HG03064 (cell line): ENCODE results near the gene BMAL1.

Source experiments
- ATAC-seq: cut with Tn5 transposase; IDR thresholded peaks from one replicate; pipeline ENCODE4 v1.9.1; 2021; ENCODE audit warnings: low read depth; ENCODE audit not compliant: unreplicated experiment

The BMAL1 gene

DNA sequence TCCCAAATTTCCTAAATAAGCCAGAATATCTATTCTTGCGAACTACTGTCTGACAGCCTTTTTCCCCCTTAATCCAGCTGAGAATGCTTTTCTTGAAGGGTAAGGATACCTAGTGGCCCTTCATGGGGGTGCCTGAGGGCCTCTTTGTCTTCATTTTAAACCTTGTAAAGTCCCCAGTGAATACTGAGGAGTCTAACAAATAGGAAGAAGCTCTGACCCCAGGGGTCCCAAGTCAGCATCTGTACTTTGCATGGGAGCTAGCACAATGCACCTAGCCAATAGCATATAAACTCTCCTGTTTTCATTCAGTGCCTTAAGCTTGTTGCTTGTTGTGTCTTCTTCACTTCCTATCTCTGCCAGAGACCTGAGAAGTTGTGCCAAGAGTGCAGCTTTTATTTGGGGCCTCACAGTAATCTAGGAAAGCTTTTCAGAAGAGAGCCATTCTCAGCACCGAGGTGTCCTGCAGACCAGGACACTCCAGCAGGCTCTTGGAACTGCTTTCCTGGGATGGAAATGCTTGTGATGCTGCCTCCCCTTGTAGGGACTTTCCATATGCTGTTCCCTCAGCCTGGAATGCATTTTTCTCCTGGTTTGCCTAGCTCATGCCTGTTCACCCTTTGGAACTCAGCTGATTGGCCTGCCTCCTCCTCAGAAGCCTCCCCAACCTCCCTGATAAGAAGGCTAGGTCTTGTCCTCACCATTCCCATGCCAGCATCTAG lies 37.2 kb downstream of the BMAL1 start:
- no peak for ATAC-seq

DNA sequence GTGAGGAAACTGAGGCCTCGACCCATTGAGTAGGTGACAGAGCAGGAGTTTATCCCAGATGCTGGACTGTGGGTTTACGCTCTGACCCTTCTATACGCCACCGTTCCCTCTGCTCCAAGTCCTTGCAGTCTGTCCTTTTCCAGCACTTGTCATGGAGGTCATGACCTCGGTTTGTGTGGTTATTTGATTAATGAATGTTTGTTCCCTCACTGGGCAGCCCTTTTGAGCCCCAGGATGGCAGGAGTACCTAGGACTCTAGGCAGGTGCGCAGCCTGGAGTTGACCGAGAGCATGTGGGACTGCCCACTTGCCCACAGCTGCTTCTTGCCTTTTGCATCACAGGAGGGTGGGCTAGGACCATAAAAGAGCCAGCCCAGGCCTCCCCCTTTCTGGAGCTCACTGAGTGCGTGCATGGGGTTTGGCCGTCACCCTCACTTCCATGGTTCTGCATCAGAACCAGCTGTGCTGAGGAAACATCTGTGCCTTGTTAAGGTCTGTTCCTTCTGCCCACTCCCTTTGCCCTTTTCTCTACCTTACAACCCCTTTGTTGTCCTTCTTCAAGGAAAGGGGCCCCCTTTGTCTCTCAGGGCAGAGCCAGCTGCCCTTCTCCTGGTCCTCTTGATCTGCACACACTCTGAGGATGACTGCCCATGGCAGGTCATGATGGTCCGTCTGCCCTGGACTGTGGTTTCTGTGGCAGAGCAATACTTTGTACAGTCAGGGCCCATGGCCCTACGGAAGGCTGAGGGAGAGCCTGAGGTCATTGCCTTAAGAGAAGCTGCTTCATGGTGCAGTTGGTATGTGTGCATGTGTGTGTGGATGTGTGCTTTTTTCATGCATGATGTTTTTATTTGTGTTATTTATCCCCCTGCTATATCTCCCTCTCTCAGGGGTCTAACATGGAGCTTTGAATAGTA lies 38.2 kb downstream of the BMAL1 start:
- ATAC-seq, result no peak

DNA sequence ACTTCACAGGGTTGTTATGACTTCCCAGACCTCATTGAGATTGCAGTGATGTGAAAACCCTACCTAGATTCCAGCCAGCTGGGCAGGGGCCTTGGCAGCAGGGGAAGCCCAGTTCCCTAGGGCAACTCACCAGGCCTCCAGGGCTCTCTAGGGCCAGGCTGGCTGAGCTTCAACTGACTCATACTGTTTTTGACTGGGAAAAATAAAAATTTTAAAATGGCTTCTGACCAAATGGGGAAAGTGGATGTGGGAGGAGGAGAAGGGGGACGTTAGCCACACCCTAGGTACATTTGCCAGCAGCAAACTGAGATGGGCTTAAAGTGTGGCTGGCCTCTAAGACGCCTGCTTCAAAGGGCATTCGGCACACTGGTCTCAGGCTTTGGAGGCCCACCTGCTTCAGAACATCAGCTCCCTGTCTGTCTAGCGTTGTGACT lies 39.0 kb downstream of the BMAL1 start:
- ATAC-seq, result no peak

DNA sequence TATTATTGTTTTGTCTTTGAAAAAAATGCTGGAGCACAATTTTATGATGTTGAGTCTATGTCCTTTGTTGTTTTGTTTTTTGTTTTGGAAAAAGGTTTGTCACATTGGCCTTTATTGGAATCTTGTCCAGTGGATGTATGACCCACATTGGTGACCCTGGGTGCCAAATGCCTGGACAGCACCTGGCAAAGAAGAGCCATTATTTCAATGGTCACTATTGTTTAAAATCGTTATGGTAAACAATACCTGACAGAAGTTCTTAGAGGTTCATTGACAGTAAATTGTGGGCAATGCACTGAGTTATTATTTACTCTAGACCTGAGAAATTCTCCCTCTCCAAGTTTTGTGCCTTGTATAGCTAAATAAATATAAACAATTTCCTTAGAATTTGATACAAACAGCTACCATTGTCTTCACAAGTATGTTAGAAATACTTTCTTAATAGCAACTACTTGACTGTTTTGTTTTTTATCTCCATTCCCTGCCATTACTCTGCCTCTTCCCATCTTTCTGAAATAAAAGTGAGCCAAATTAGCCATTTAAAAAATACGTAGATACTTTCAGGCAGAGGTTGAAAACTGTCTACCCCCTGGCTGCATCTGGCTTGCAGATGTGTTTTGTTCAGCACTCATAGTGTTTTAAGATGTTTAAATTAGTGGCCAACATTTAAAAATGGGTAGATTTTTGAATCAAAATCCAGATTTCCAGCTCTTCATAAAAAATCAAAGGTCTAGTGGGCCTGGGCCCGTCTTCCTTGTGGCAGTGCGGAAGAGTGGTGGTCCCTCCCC lies 39.9 kb downstream of the BMAL1 start:
- ATAC-seq, result no peak

DNA sequence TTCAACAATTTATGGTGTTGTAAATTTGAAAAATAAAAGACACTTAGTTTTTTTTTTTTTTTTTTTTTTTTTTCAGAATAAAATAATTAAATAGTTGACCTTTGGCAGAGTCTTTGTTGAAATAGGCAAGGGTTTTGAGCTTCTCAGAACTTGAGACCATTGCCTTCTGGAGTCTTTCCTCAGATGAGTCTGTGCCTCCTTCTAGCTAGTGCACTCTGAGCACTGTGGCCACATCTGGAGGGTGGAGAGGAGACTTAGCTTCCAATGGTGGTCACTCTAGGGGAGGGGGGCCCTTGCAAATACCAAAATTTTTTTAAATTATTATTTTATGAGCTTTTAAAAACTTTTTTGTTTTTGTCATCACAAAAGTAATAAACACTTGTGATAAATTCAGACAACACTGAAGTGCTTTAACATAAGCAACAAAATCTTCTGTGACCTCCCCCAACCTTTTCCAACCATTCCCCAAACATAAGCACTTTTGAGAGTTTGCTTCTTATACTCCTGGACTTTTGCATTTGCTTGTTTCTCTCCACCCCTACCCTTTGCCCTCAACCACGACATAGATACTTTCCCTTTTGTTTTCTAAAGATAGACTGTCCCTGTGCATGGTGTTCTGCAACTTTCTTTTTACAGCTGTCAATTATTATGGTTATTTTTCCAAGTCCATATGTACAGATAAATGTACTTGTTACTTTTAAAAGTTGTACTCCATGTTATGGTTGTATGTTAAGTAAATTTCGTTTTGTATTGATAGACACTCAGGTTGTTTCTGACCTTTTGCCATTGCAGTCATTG lies 41.1 kb downstream of the BMAL1 start:
- ATAC-seq, result peak; percentile 56

DNA sequence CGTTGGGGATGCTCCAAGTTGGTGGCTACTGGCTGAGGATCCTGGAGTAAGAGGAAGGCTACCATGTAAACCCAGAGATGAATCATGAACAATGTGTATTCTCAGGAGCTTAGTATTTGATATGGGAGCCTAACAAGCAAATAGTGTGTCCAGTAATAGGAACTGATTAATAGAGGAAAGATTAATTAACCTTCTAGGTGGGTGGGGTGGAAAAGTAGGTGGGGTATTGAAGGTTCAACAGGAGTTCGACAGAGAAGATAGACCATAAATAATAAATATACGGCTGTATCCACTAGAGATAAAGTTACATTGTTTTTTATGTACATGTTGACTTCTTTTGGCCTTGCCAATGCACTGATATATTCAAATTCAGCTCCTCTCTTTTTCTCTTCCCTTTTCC lies 43.1 kb downstream of the BMAL1 start:
- ATAC-seq, result no peak

DNA sequence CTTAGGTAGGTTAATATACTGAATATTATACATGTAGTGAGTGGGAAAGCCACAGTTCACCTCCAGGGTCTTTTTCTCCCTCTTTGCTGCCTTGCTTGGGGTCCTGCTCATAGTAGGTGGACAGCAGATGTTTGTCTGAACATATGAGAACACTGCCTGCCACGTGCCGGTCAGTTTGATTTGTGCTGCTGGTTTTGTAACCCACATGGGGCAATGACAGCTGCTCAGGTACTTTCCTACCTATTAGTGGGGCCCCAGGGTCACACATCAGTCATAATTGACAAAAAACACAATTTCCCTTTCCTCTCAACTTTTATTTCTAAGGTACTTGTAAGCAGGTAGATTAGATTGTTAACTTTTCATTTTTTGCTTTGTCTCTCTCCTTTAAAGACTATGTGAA lies 43.8 kb downstream of the BMAL1 start:
- ATAC-seq, result no peak

DNA sequence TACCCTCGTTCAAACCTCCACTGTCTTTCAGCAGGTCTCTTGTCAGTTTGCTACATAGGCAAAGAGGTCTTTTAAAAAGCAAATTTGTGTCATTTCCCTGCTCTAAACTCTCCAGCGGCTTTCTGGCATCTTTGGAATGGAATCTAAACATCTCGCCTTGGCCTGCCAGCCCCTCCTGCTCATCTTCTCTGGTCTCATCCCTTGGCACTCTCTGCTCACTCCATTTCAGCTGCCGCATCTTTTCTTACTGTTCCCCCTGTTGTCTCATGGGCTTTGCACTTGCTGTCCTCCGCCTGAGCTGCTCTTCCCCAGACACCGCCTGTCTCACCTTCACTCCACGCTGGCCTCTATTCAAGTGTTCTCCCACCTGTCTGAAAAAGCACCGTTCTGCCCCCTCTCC lies 46.6 kb downstream of the BMAL1 start:
- no peak for ATAC-seq

DNA sequence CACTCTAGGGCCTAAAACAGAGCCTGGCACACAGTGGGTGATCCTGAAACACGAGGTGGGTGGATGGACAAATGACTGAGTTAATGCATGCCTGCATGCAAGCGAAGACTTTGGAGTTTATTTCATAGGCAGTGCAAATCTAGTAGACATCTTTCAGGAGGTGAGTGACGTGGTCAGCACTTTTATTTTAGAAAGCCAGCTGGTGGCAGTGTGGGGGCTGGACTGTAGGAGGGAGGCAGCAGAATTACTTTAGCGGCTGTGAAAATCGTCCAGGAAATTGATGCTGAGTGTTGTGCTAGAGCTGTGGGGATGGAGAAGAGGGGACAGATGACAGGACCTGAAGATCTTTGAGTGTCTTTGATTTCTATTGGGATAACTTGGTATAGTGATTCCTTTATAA lies 47.1 kb downstream of the BMAL1 start:
- no peak for ATAC-seq

DNA sequence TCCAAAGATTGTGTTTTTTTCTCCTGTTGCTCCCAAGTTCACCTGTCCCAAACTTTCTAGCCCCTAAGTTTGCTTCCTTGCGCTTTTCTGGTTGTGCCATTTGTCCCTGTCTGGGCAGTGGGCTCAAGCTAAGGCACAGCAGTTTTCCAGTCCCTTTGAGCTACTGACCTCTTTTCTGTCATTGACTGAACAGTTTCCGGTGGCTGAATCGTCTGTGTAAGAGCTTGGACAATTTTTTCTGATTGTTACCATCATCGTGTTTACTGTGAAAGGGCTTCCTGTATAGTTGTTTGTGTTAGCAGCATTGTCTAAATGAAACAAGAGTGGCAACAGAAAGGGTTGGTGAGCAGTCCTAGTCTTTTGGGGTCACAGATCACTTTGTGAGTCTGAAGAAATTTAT lies 49.8 kb downstream of the BMAL1 start:
- no peak for ATAC-seq

DNA sequence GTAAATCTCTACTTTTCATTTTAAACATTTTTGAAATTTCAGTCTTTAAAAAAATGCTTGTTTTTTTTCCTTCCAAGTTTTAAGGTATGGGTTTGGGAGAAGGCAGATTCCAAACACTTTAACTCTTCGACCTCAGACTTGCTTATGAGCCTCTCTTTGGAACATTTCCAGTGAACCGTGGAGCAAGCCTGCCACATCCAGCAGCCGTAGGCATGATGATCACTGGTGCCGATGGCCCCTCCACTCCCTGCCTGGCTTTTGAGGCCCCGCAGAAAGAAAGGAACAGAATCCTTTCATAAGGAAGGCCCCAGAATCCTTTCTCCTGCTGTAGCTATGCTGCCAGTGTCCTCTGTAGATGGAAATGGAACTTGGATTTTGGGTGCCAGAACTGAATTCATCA lies 50.7 kb downstream of the BMAL1 start:
- no peak for ATAC-seq

DNA sequence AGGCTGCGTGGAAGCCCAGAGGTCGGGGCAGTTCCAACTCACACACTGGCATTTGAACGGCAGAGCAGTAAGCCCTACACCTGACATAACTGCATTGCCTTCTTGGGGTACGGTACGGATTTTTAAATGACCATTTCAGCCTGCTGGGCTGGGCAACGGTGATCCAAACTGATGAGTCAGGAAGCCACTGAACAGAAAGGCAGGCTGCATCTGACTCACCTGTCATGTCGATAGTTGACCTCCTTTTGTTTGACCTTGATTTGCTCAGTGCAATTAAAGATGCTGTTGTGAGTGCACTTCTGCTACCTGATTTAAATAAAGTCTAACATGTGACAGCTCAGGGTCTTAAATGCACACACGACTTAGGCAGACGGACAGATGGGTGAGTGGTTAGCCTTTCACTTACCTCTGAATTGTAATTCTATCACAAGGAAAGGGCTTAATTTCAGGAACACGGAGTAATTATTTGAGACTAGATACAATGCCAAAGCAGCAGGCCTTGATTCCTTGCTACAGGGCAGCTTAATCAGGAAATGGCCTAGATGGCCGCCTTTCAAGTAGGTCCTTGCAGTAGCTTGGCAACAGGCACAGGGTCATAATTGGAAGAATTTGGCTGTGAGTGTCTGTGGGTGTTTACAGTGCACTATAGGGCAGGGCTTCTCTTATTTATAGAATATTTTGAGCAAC lies 52.2 kb downstream of the BMAL1 start:
- no peak for ATAC-seq

DNA sequence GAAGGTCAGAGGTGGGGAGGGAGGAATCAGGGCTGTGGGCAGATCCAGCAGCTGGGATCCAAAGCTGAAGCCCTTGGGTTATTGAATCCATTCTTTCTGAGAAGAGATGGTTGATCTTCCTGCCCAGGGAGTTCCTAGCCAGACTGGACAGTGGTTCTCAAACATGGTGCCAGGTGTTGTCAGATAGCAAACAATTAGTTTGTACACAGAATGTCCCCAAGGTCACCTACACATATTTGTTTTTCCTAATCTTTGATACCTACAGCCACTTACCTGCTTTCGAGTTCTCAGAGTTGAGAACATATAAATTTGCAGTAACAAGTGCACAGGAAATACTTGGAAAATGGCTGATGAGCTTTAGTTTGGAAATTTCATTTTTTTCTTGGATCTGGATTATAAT lies 54.5 kb downstream of the BMAL1 start:
- no peak for ATAC-seq

DNA sequence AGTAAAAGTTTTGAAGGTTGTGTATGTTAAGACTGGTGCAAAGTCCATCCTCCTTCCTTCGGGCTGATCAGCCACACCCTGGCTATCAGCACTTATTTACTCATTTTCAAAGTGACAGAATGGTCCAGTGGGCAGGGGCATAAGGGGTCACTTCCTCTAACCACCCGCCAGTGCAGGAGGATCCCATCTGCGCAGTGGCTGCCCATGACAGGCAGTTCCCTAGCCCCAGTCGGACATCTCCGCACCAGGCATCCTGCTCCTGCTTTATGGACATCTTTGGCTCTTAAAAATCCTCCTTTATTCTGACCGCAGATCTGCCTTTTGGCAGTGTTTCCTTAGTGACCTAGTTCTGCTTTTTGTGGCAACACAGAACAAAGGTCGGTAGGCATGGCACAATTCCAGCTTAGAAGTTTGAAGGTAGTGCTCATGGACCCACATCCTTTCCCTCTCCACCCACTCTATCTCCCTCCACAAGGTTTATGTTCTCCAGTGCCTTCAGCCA lies 55.9 kb downstream of the BMAL1 start:
- no peak for ATAC-seq

DNA sequence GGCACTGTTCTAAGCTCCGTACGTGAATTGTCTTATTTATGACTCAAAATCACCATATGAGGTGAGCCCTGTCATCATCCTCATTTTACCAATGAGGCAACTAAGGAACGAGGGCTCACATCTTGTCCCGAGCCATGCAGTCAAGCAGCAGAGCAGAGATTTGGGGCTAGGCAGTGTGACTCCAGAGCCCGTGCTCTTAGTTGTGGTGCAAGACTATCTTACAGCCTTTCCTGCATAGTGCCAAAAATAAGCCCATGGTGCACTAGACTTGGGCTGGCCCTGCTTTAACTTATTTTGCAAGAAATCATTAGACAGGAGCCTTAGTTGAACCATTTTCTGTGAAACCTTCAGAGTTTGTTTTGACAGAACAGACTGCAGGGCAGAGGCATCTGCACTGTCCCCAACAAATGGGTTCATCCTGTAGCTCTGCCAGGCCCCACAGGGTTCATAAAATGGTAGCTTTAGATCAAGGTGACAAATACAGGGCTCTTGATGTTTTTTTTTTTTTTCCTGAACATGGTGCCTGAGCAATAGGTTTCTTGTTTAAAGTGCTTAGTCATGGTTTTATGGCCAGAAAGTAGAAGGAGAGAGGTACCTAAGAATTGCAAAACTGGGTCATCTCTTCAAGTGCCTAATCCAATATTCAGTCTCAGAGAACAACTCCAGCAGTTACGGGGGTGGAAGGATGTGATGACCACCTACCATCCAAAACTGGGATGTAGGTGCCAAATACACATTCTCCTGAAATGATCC lies 56.6 kb downstream of the BMAL1 start:
- no peak for ATAC-seq

DNA sequence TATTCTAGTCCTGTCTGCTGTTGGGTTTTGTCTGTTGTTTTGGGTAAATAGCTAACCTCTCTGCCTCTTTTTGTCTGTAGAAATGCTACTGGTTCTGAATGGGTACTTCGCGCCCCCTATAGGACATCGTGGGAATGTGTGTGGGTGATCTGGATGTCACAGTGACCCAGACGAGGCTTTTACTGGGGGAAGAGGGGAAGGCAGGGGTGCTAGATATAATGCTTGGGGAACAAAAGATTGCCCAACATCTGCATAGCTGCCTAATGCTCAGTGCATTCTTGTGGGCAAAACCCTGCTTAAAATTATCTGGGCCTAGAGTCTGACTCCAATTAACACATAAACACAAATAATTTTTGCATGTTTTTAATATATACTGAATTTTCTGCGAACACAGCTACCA lies 57.7 kb downstream of the BMAL1 start:
- ATAC-seq, result no peak

DNA sequence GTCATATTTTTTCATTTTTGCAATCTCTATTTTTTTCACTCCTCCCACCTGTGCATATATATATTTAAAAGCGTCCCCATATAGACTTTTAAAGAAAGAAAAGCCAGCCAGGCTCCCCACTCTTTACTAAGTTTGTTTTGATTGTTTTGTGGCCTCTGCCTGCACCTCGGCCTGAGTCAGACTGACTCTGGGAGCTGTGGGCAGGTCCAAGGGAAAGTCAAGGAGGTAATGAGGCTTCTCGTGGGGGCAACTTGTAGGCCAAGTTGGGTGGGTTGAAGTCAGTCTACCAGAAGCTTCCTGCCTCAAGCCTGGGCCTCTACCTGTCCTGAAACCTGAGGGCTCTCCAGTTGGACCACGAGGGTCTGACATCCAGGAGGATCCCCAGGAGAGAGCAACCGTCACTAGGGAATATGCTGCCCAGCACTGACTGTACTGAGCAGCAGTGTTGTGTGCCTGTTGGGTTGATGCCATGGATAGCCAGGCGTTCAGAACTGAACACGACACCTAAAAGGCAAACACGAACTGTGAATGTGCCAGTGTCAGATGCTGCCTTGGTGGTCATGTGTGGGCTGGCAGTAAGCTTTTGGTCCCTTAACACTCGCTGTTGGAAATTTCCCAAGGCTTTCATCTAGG lies 58.8 kb downstream of the BMAL1 start:
- ATAC-seq, result no peak

DNA sequence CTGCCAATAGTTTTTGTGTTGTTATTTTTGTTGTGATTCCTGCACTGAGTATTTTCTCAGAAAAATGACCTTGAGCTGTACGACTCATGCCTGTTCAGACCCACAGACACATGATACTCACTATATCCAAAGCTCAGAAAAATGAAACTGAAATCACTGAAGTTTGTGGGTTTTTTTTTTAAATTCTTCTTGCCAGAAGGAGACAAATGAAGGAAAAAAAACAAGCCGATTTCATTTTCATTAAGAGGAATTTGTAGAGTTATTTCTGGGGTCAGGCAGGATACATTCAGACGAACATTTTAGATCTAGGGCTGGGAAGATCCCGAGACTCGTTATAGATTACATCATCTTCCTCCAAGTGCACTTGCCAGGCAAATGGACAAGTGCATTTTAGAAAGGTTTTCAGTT lies 60.4 kb downstream of the BMAL1 start:
- no peak for ATAC-seq
